GM18526 (cell line): Measurements from ENCODE around the gene DLG5.

Experiments used
- POLR2A ChIP-seq: IDR thresholded peaks from 3 replicates; pipeline ENCODE4 v1.6.1; 2011; ENCODE audit not compliant: insufficient read length; ENCODE audit errors: extremely low read depth

The DLG5 gene

GRCh38 chr10:77763453-77764430 lies 162.8 kb downstream of the DLG5 start:
- TF ChIP-seq POLR2A: no peak

- no peak for TF ChIP-seq POLR2A
These were observed 170.0 kb downstream of the DLG5 start for GRCh38 chr10:77756319-77757232.

GRCh38 chr10:77746047-77746707 lies 180.4 kb downstream of the DLG5 start:
- TF ChIP-seq POLR2A: no peak

- TF ChIP-seq POLR2A: no peak
These were observed 182.3 kb downstream of the DLG5 start for GRCh38 chr10:77744245-77744644.

- no peak for TF ChIP-seq POLR2A
These were observed 184.4 kb downstream of the DLG5 start for GRCh38 chr10:77742172-77742571.

- no peak for TF ChIP-seq POLR2A
These were observed 184.8 kb downstream of the DLG5 start for GRCh38 chr10:77741746-77742145.
